Measurements from ENCODE around the gene SYTL4. TPM values are rescaled to one million over a fixed set of nuclear protein-coding genes. Genes with fewer than 3 reads are reported as not detected.

The SYTL4 gene
- total RNA-seq, 1 experiment from 2014 or later = 0.30 TPM

DNA sequence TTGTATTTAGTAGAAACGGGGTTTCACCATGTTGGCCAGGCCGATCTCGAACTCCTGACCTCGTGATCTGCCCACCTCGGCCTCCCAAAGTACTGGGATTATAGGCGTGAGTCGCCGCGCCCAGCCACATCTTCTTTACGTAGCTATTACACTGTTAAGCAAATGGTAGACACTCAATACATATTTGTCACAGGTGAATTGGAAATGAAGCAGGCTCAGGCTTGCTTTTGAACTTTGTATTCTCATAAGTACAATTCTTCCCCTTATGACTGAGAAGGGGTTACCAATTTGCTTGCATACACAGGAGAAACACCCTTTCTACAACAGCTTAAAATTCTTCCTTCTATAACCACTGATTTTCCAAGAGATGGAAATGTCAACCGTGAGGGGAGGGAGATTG is 88.7 kb downstream of the SYTL4 start:
- H3K4me3 ChIP-seq (ENCODE audit: low read length) = no peak overlapping the region
- no peak overlapping the region for H3K27ac ChIP-seq (ENCODE audit: low read length)
- H3K79me2 ChIP-seq (ENCODE audit: low read length) = no peaks in the 10 kb centered on the region
- no peaks in the 10 kb centered on the region for H3K9me2 ChIP-seq (replicated peaks; ENCODE audit: insufficient read depth, low read length)
- no peak overlapping the region for H3K4me2 ChIP-seq (ENCODE audit: low read depth, low read length, poor library complexity, severe bottlenecking)
- no peaks in the 10 kb centered on the region for H3K27me3 ChIP-seq (ENCODE audit: low read length)
- no peak for DNase-seq
- H3K9me3 ChIP-seq (ENCODE audit: low read length) = no peaks in the 10 kb centered on the region
- no peak overlapping the region for H3K9ac ChIP-seq (ENCODE audit: low read length)
- no peak overlapping the region for H2AFZ ChIP-seq (ENCODE audit: low read length)
- peaks cover 13% of the 10 kb centered on the region for H3K4me1 ChIP-seq (ENCODE audit: low read length)
- no peaks in the 10 kb centered on the region for H3K36me3 ChIP-seq (ENCODE audit: insufficient read depth, low read length)
- no peaks in the 10 kb centered on the region for H4K20me1 ChIP-seq (ENCODE audit: insufficient read depth, low read depth, low read length)

DNA sequence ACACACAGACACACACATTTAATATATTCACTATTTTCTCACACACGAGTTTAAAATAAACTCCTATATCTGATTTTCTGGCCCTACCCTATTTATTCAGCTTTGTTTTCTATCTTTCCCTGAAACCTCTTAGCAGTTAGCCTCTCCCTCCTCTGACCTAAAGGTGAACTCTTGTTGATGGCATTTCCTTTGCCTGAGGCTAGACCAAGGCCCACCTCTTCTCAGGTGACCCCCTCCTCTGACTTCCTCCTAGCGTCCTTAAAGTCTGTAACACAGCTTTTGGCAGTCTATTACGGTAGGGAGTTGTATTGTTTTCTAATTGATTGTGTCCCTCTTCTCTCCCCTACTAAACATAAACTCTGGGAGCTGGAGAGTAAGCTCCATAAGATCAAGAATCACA is 89.6 kb downstream of the SYTL4 start:
- Histone ChIP-seq H3K4me2 (ENCODE audit: low read depth, low read length, poor library complexity, severe bottlenecking) (no peak overlapping the region), H3K9ac (ENCODE audit: low read length) (no peak overlapping the region), H3K4me3 (ENCODE audit: low read length) (no peak overlapping the region), H3K9me2 (replicated peaks; ENCODE audit: insufficient read depth, low read length) (no peaks in the 10 kb centered on the region), H3K79me2 (ENCODE audit: low read length) (no peaks in the 10 kb centered on the region), H3K36me3 (ENCODE audit: insufficient read depth, low read length) (no peaks in the 10 kb centered on the region), H3K27me3 (ENCODE audit: low read length) (no peaks in the 10 kb centered on the region), H3K4me1 (ENCODE audit: low read length) (peaks cover 8% of the 10 kb centered on the region), H4K20me1 (ENCODE audit: insufficient read depth, low read depth, low read length) (no peaks in the 10 kb centered on the region), H3K27ac (ENCODE audit: low read length) (no peak overlapping the region), H3K9me3 (ENCODE audit: low read length) (no peaks in the 10 kb centered on the region), H2AFZ (ENCODE audit: low read length) (no peak overlapping the region)
- no peak for DNase-seq

DNA sequence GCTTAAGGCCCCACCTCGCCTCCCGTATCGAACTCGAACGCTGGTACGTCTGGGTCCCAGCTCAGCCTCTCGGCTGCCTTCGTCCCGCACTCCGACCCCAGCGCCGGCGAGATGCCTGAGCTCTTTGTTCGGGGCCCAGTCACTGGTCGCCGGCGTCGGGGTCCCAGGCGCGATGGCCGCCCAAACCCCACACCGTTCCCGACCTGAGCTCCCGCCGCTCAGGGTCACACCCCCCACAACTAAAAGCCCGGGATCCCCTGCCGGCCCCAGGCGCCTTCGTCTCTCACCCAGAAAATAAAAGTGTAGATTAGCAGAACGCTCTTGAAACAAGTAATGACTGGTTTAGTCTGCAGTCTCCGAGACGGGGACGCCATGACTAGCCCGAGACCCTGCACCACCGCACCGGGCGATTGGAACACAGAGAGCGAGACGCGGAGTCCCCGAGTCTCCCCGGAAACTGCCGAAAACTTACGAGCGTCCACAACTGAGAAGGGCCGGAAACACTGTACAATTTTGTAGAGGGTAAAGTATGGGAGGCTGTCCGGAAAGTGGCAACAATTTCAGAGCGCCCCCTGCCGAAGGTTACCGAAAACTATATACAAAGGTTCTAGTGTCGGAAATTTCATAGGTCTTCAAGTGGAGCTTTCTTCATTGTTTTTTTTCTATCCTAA is 95.5 kb downstream of the SYTL4 start, which contains the start of gene TSPAN6:
Gene TSPAN6, minus strand, starts transcription at position 486 of the 671 bp plus-strand sequence. Its CDS starts 112 bp downstream, at position 374.
- H3K27ac ChIP-seq (ENCODE audit: low read length) = no peak within 1 kb of the TSS
- H3K4me3 ChIP-seq (ENCODE audit: low read length) = no peak within 1 kb of the TSS

DNA sequence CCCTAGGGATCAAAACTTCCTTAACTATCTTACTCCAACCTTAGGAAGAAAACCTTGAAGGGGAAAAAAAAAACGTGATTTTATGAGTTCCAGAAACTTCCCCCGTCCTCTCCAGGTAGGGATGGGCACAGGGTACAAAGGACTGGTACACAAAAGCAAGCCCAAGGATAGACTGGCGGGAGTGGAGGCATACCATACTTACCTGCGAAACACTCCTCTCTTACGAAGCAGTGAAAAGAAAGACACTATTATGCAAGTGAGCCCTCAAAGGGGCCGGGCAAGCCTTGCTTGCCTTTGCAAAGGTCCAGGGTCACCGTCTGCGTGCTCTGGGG is 96.0 kb downstream of the SYTL4 start:
- H3K4me1 ChIP-seq (ENCODE audit: low read length) = no peaks in the 10 kb centered on the region
- no peaks in the 10 kb centered on the region for H3K9me2 ChIP-seq (replicated peaks; ENCODE audit: insufficient read depth, low read length)
- H3K9ac ChIP-seq (ENCODE audit: low read length) = no peak overlapping the region
- H3K36me3 ChIP-seq (ENCODE audit: insufficient read depth, low read length) = no peaks in the 10 kb centered on the region
- H4K20me1 ChIP-seq (ENCODE audit: insufficient read depth, low read depth, low read length) = no peaks in the 10 kb centered on the region
- no peak overlapping the region for H3K4me3 ChIP-seq (ENCODE audit: low read length)
- H3K27ac ChIP-seq (ENCODE audit: low read length) = no peak overlapping the region
- no peak overlapping the region for H2AFZ ChIP-seq (ENCODE audit: low read length)
- DNase-seq = no peak
- H3K4me2 ChIP-seq (ENCODE audit: low read depth, low read length, poor library complexity, severe bottlenecking) = no peak overlapping the region
- no peaks in the 10 kb centered on the region for H3K9me3 ChIP-seq (ENCODE audit: low read length)
- H3K27me3 ChIP-seq (ENCODE audit: low read length) = no peaks in the 10 kb centered on the region
- H3K79me2 ChIP-seq (ENCODE audit: low read length) = no peaks in the 10 kb centered on the region

More for the DNA sequence above, 95.5 kb downstream of the SYTL4 start, which contains the start of gene TSPAN6:
- Histone ChIP-seq H3K36me3 (ENCODE audit: insufficient read depth, low read length) (no peaks in the 10 kb centered on the region), H3K9me2 (replicated peaks; ENCODE audit: insufficient read depth, low read length) (no peaks in the 10 kb centered on the region), H3K9me3 (ENCODE audit: low read length) (no peaks in the 10 kb centered on the region), H3K27me3 (ENCODE audit: low read length) (no peaks in the 10 kb centered on the region), H4K20me1 (ENCODE audit: insufficient read depth, low read depth, low read length) (no peaks in the 10 kb centered on the region), H3K9ac (ENCODE audit: low read length) (no peak within 1 kb of the TSS), H3K4me1 (ENCODE audit: low read length) (no peaks in the 10 kb centered on the region), H3K79me2 (ENCODE audit: low read length) (no peaks in the 10 kb centered on the region), H3K4me2 (ENCODE audit: low read depth, low read length, poor library complexity, severe bottlenecking) (no peak within 1 kb of the TSS), H2AFZ (ENCODE audit: low read length) (no peak within 1 kb of the TSS)
- peak; percentile 46 for DNase-seq

DNA sequence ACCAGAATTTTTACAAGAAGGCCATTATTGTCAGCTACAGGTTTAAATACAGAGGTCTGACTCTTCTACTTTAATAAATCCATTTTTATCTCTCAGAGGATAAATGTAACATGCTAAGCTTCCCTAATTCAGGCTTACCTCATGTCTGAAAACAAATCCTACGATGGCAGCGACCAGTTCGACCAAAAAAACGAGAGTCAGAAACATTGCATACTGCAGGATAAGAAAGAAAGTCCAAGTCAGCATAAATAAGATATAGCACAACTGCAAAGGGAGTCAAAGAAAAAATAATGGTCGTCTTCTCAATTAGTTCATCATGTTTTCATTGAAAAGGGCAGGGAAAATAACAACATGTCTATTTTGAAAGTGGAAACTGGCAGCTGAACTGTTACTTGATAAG is 96.9 kb downstream of the SYTL4 start:
- no peak for DNase-seq
- H2AFZ ChIP-seq (ENCODE audit: low read length) = no peak overlapping the region
- H3K27me3 ChIP-seq (ENCODE audit: low read length) = no peaks in the 10 kb centered on the region
- no peaks in the 10 kb centered on the region for H3K9me3 ChIP-seq (ENCODE audit: low read length)
- no peak overlapping the region for H3K27ac ChIP-seq (ENCODE audit: low read length)
- H3K4me1 ChIP-seq (ENCODE audit: low read length) = no peaks in the 10 kb centered on the region
- no peaks in the 10 kb centered on the region for H3K9me2 ChIP-seq (replicated peaks; ENCODE audit: insufficient read depth, low read length)
- no peak overlapping the region for H3K9ac ChIP-seq (ENCODE audit: low read length)
- H4K20me1 ChIP-seq (ENCODE audit: insufficient read depth, low read depth, low read length) = no peaks in the 10 kb centered on the region
- no peak overlapping the region for H3K4me3 ChIP-seq (ENCODE audit: low read length)
- no peaks in the 10 kb centered on the region for H3K79me2 ChIP-seq (ENCODE audit: low read length)
- no peaks in the 10 kb centered on the region for H3K36me3 ChIP-seq (ENCODE audit: insufficient read depth, low read length)
- H3K4me2 ChIP-seq (ENCODE audit: low read depth, low read length, poor library complexity, severe bottlenecking) = no peak overlapping the region

DNA sequence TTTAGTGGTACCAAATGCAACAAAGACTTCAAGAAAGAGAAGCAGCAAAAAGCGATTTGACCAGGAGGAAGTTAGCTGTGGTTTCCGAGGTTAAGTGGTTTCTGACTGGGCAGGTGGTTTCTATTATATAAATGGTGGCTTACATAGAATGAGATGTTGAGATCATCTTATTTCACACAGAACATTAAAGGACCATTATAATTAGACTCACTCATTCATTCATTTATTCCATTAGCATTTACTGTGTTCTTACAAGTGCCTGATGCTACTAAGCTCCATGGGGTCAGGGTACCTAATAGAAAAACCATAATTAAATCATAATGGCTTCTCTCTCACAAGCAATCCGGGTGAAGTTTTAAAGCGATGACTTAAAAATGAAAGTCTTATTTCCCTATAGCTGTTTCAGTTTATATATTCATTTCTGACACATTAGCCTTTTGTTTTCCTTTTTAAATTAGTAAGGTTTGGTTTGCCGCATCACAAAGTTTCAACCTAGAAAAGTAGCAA is 105.9 kb downstream of the SYTL4 start:
- Histone ChIP-seq H4K20me1 (ENCODE audit: insufficient read depth, low read depth, low read length) (no peaks in the 10 kb centered on the region), H3K27me3 (ENCODE audit: low read length) (no peaks in the 10 kb centered on the region), H3K27ac (ENCODE audit: low read length) (no peak overlapping the region), H2AFZ (ENCODE audit: low read length) (no peak overlapping the region), H3K9me3 (ENCODE audit: low read length) (no peaks in the 10 kb centered on the region), H3K36me3 (ENCODE audit: insufficient read depth, low read length) (no peaks in the 10 kb centered on the region), H3K4me1 (ENCODE audit: low read length) (no peaks in the 10 kb centered on the region), H3K4me3 (ENCODE audit: low read length) (no peak overlapping the region), H3K9me2 (replicated peaks; ENCODE audit: insufficient read depth, low read length) (no peaks in the 10 kb centered on the region), H3K9ac (ENCODE audit: low read length) (no peak overlapping the region), H3K79me2 (ENCODE audit: low read length) (no peaks in the 10 kb centered on the region), H3K4me2 (ENCODE audit: low read depth, low read length, poor library complexity, severe bottlenecking) (no peak overlapping the region)
- DNase-seq = no peak

Other genes with a start within 250 kb of the SYTL4 start
- gene TNMD, start 147.2 kb downstream of the SYTL4 start, total RNA-seq (2014; rRNA removed; shearing (Covaris generic); ENCODE audit: low replicate concordance) = not detected in 2 replicates
- gene TSPAN6, start 95.3 kb downstream of the SYTL4 start, total RNA-seq (2014; rRNA removed; shearing (Covaris generic); ENCODE audit: low replicate concordance) = not detected in 2 replicates
- gene SRPX2, start 87.9 kb downstream of the SYTL4 start, total RNA-seq (2014; rRNA removed; shearing (Covaris generic); ENCODE audit: low replicate concordance) = not detected in 2 replicates
- 19.5 and 24.9 TPM in 2 replicates for gene CSTF2, start 88.3 kb upstream of the SYTL4 start, total RNA-seq (2014; rRNA removed; shearing (Covaris generic); ENCODE audit: low replicate concordance)
- not detected in 2 replicates for gene NOX1, start 142.2 kb upstream of the SYTL4 start, total RNA-seq (2014; rRNA removed; shearing (Covaris generic); ENCODE audit: low replicate concordance)
- not detected in 2 replicates for gene XKRX, start 196.8 kb upstream of the SYTL4 start, total RNA-seq (2014; rRNA removed; shearing (Covaris generic); ENCODE audit: low replicate concordance)
- not detected in 2 replicates for gene ARL13A, start 237.6 kb upstream of the SYTL4 start, total RNA-seq (2014; rRNA removed; shearing (Covaris generic); ENCODE audit: low replicate concordance)

All from Karpas-422 (cell line).